GM12878 (cell line): ENCODE data around the gene TEKT1. TPM values are rescaled to one million over a fixed set of nuclear protein-coding genes. Genes with fewer than 3 reads are reported as not detected.

Experiments used
- ATAC-seq: fragments of 200-7000 bp; cut with Tn5 transposase; 3 replicates; pipeline ENCODE4 v1.9.1; 2020; ENCODE audit warnings: mild to moderate bottlenecking, moderate library complexity
- BruUV-seq: library from RNA; stranded (reverse); fragments of 400-500 nt; replicated peaks from 2 replicates; lab custom pipeline; 2021; lab: Mats Ljungman, UMichigan
- CTCF ChIA-PET: fragments of 300-600 bp; sonication (Branson Sonifier 250); formaldehyde crosslinking; extraction: SDS; loops from one replicate; lab custom pipeline; 2021; ENCODE audit warnings: inconsistent platforms; lab: Yijun Ruan, JAX
- POLR2A ChIA-PET: fragments of 350-600 bp; formaldehyde crosslinking; extraction: SDS; loops from one replicate; lab custom pipeline; 2021; ENCODE audit warnings: inconsistent platforms; lab: Charles Lee
- RAD21 ChIA-PET: fragments of 300-600 bp; sonication (Branson Sonifier 250); formaldehyde crosslinking; loops from one replicate; lab custom pipeline; 2023; ENCODE audit warnings: antibody characterized with exemption; ENCODE audit not compliant: unreplicated experiment; lab: Charles Lee
- SMC1A ChIA-PET: fragments of 300-600 bp; sonication (Branson Sonifier 250); formaldehyde crosslinking; loops from one replicate; lab custom pipeline; 2023; ENCODE audit not compliant: unreplicated experiment, uncharacterized antibody; lab: Charles Lee
- DNase-seq: peaks from one replicate; pipeline ENCODE4 v3.0.0-alpha.2; 2011; ENCODE audit warnings: low read depth, low spot score
- FAIRE-seq: peaks from 3 replicates; lab custom pipeline; 2011; peaks lifted over from hg19 to GRCh38; lab: Jason Lieb, UNC
- H2AFZ ChIP-seq: 2 replicates; pipeline ENCODE4 v1.6.0; 2011; ENCODE audit warnings: low read depth, low read length, control low read depth; ENCODE audit not compliant: control insufficient read depth
- H3K27ac ChIP-seq: 2 replicates; pipeline ENCODE4 v1.5.1; 2011; ENCODE audit warnings: control low read depth; ENCODE audit not compliant: control insufficient read depth, insufficient read depth
- H3K27me3 ChIP-seq, 2 experiments: replicated peaks in 1 of 2; 2 replicates each; pipeline versions ENCODE4 v1.6.0 to v1.6.1; 2011; ENCODE audit warnings: low read length in 1 of 2; ENCODE audit not compliant: control insufficient read depth in 2 of 2, insufficient read depth in 2 of 2
- H3K36me3 ChIP-seq, 2 experiments: 2 replicates each; pipeline ENCODE4 v1.5.1; 2011; ENCODE audit warnings: low read length in 1 of 2; ENCODE audit not compliant: control insufficient read depth in 2 of 2, insufficient read depth in 2 of 2
- H3K4me1 ChIP-seq: 2 replicates; pipeline ENCODE4 v1.6.1; 2011; ENCODE audit warnings: mild to moderate bottlenecking, low read length, moderate library complexity, mixed read lengths; ENCODE audit not compliant: control insufficient read depth, insufficient read depth
- H3K4me2 ChIP-seq: 2 replicates; pipeline ENCODE4 v1.6.0; 2011; ENCODE audit warnings: control low read depth; ENCODE audit not compliant: control insufficient read depth, insufficient read depth
- H3K4me3 ChIP-seq: fragments of 200-600 bp; sonication (generic); 2 replicates; pipeline ENCODE4 v1.5.1; 2016
- H3K79me2 ChIP-seq: 2 replicates; pipeline ENCODE4 v1.6.0; 2011; ENCODE audit warnings: low read length; ENCODE audit not compliant: control insufficient read depth, insufficient read depth
- H3K9ac ChIP-seq: 2 replicates; pipeline ENCODE4 v1.8.0; 2011; ENCODE audit warnings: low read length, control low read depth, mixed read lengths; ENCODE audit not compliant: control insufficient read depth, insufficient read depth
- H3K9me3 ChIP-seq: replicated peaks from 3 replicates; pipeline ENCODE4 v1.5.1; 2011; ENCODE audit warnings: mild to moderate bottlenecking, low read length; ENCODE audit not compliant: control insufficient read depth, insufficient read depth
- H4K20me1 ChIP-seq: 2 replicates; pipeline ENCODE4 v1.6.0; 2011; ENCODE audit not compliant: control insufficient read depth, insufficient read depth
- BACH1 ChIP-seq: fragments of 450-650 bp; IDR thresholded peaks from 2 replicates; pipeline ENCODE4 v1.6.1; 2017; ENCODE audit warnings: mild to moderate bottlenecking, borderline replicate concordance
- BHLHE40 ChIP-seq, 2 experiments: fragments of 450-650 bp in 1 of 2; IDR thresholded peaks; 2 replicates each; pipeline ENCODE4 v1.6.1; 2011 to 2017; ENCODE audit warnings: low read depth in 2 of 2, borderline replicate concordance in 1 of 2, improper control_type of control experiment in 1 of 2, low read length in 1 of 2, mild to moderate bottlenecking in 1 of 2
- BRCA1 ChIP-seq: IDR thresholded peaks from 2 replicates; pipeline ENCODE4 v1.6.1; 2011; ENCODE audit warnings: low read depth, low read length, improper control_type of control experiment
- CHD1 ChIP-seq: IDR thresholded peaks from 2 replicates; pipeline ENCODE4 v1.6.1; 2012; ENCODE audit warnings: low read depth, low read length, improper control_type of control experiment
- CREM ChIP-seq: IDR thresholded peaks from 2 replicates; pipeline ENCODE4 v1.6.1; 2014; ENCODE audit warnings: antibody characterized with exemption, low read depth
- FOS ChIP-seq: IDR thresholded peaks from 3 replicates; pipeline ENCODE4 v1.6.1; 2011; ENCODE audit warnings: borderline replicate concordance; ENCODE audit not compliant: insufficient read length; ENCODE audit errors: extremely low read depth
- JUNB ChIP-seq: IDR thresholded peaks from 2 replicates; pipeline ENCODE4 v1.6.1; 2016; ENCODE audit warnings: antibody characterized with exemption, mild to moderate bottlenecking
- KAT2A ChIP-seq: conservative IDR thresholded peaks from 2 replicates; pipeline ENCODE4 v1.6.1; 2011; ENCODE audit warnings: low read depth, low read length; ENCODE audit not compliant: control insufficient read depth
- RAD51 ChIP-seq: fragments of 450-650 bp; IDR thresholded peaks from 2 replicates; pipeline ENCODE4 v1.6.1; 2016; ENCODE audit warnings: moderate library complexity, mild to moderate bottlenecking, inconsistent platforms
- RBBP5 ChIP-seq: fragments of 200-600 bp; sonication (generic); conservative IDR thresholded peaks from 2 replicates; pipeline ENCODE4 v1.6.1; 2016
- STAT1 ChIP-seq: fragments of 450-650 bp; conservative IDR thresholded peaks from 2 replicates; pipeline ENCODE4 v1.6.1; 2014; ENCODE audit warnings: antibody characterized with exemption, mild to moderate bottlenecking
- YY1 ChIP-seq: IDR thresholded peaks from 2 replicates; pipeline ENCODE4 v1.6.1; 2011; ENCODE audit warnings: low read depth, mild to moderate bottlenecking, low read length
- ZNF622 ChIP-seq: fragments of 450-650 bp; IDR thresholded peaks from 2 replicates; pipeline ENCODE4 v1.6.1; 2017; ENCODE audit warnings: mild to moderate bottlenecking, inconsistent platforms
- WGBS: methylation state at CpG from one replicate; pipeline ENCODE4 v1.1.6; 2016; ENCODE audit warnings: low lambda C conversion rate; ENCODE audit not compliant: insufficient replicate concordance, insufficient coverage; ENCODE audit errors: missing lambda C conversion rate; 5-methylcytosine and 5-hydroxymethylcytosine counted together
- in situ Hi-C: fragments of 300-500 bp; cut with MboI; formaldehyde crosslinking; loops from 9 replicates; pipeline ENCODE4 v1.14.3; 2018; ENCODE audit warnings: mixed read lengths
- intact Hi-C: fragments of 100-400 bp; cut with micrococcal nuclease; formaldehyde crosslinking; loops from one replicate; pipeline ENCODE4 v1.14.2; 2022; ENCODE audit not compliant: unreplicated experiment
- polyA plus RNA-seq, 11 experiments: library from polyadenylated mRNA; depleted of rRNA in 4 of 11; unstranded in 6 of 11; stranded (reverse) in 5 of 11; fragments of >200 nt; fragmentation: Nextera tagmentation in 4 of 11; fragmentation: Illumina TruSeq in 1 of 11; extraction: Ambion mirVana in 4 of 11; extraction: Trizol in 1 of 11; gene quantifications; 1 replicate in 1 of 11; 2 replicates in 10 of 11; pipeline versions ENCODE4 v1.2.1 to v1.2.3, GENCODE V29; 2011 to 2016; ENCODE audit warnings: inconsistent platforms in 2 of 11, missing spikeins in 2 of 11, low read depth in 1 of 11
- total RNA-seq, 4 experiments: library from RNA; depleted of rRNA in 3 of 4; stranded (reverse); fragments of >200 nt in 3 of 4; fragmentation: Illumina TruSeq in 1 of 4; extraction: Trizol in 1 of 4; gene quantifications; 2 replicates each; pipeline versions ENCODE4 v1.2.1 to v1.2.3, GENCODE V29; 2013 to 2021
- TF ChIP-seq, protein P1 (sequence below): fragments of 450-650 bp; formaldehyde crosslinking; IDR thresholded peaks from 2 replicates; pipeline ENCODE4 v1.5.0; 2022; ENCODE audit warnings: mild to moderate bottlenecking, missing genetic modification characterization
- TF ChIP-seq, protein P2 (sequence below): fragments of 450-650 bp; IDR thresholded peaks from 2 replicates; pipeline ENCODE4 v1.6.1; 2017; ENCODE audit warnings: antibody characterized with exemption, mild to moderate bottlenecking, moderate library complexity
- TF ChIP-seq, protein P3 (sequence below): fragments of 150-350 bp; IDR thresholded peaks from 2 replicates; pipeline ENCODE4 v1.6.1; 2014; ENCODE audit warnings: mild to moderate bottlenecking, low read depth, low read length

The TEKT1 gene
- total and polyA plus RNA-seq, 10 of the 15 experiments (the other 5 are each of a cell fraction or from before 2014, with no cell fraction given), result not detected

DNA sequence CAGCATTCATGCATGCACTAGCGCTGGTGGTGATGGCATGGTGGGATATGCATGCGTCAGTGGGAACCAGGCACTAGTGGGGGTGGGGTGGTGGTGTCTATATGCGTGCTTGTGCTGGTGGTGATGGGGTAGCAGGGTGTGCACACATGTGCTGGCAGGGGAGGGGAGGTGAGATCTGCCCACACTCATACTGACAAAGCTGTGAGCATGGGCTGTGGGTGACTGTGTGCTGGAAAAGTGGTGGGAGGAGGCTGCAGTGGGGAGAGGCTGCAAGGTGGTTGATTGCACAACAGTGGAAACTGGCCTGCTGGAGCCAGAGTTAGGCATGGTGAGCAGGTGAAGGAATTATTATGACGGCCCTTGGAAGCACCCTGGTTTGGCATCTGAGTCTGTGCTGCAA is 31.3 kb upstream of the TEKT1 start (continued):
- TF ChIP-seq, protein P1, sequence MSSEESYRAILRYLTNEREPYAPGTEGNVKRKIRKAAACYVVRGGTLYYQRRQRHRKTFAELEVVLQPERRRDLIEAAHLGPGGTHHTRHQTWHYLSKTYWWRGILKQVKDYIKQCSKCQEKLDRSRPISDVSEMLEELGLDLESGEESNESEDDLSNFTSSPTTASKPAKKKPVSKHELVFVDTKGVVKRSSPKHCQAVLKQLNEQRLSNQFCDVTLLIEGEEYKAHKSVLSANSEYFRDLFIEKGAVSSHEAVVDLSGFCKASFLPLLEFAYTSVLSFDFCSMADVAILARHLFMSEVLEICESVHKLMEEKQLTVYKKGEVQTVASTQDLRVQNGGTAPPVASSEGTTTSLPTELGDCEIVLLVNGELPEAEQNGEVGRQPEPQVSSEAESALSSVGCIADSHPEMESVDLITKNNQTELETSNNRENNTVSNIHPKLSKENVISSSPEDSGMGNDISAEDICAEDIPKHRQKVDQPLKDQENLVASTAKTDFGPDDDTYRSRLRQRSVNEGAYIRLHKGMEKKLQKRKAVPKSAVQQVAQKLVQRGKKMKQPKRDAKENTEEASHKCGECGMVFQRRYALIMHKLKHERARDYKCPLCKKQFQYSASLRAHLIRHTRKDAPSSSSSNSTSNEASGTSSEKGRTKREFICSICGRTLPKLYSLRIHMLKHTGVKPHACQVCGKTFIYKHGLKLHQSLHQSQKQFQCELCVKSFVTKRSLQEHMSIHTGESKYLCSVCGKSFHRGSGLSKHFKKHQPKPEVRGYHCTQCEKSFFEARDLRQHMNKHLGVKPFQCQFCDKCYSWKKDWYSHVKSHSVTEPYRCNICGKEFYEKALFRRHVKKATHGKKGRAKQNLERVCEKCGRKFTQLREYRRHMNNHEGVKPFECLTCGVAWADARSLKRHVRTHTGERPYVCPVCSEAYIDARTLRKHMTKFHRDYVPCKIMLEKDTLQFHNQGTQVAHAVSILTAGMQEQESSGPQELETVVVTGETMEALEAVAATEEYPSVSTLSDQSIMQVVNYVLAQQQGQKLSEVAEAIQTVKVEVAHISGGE (CRISPR knock-in tag), result no peak
- no peak for TF ChIP-seq STAT1

DNA sequence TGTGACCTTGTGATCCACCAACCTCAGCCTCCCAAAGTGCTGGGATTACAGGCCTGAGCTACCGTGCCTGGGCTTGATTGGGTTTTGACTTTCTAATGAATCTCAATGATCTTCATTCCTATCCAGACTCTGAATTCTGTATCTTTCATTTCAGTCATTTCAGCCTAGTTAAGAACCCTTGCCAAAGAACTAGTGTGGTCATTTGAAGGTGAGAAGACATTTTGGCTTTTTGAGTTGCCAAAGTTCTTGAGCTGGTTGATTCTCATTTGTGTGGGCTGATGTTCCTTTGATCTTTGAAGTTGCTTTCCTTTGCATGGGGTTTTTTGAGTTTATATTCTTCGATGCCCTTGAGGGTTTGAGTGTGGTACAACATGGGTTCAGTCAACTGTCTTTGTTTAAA is 30.6 kb upstream of the TEKT1 start:
- POLR2A ChIA-PET, result no interaction called here
- Histone ChIP-seq H4K20me1 (no peaks in the 10 kb centered on the region), H3K79me2 (no peaks in the 10 kb centered on the region; the same call in none of the 2 replicates), H3K4me1 (no peaks in the 10 kb centered on the region), H3K27ac (no peak overlapping the region), H3K36me3 (no peaks in the 10 kb centered on the region), H3K9ac (no peak overlapping the region), H3K4me3 (no peak overlapping the region), H2AFZ (no peak overlapping the region), H3K9me3 (no peaks in the 10 kb centered on the region; the same call in 1 of the 3 replicates), H3K4me2 (no peak overlapping the region), H3K27me3 (no peaks in the 10 kb centered on the region)
- FAIRE-seq (no peak), DNase-seq (no peak), ATAC-seq (no peak)
- no TSS peak for BruUV-seq
- in situ Hi-C loops (no loop called here), intact Hi-C loops (no loop called here)
- RAD21 ChIA-PET, result no interaction called here
- SMC1A ChIA-PET, result interaction anchor here (0.9 to 1.2 kb wide), 2 partner anchors 12 to 19 kb away, joined by 3 to 4 read pairs; no protein-coding TSS in a partner anchor
- 19% methylated on average over 2 of the region's 2 CpGs for WGBS
- CTCF ChIA-PET, result interaction anchor here (1.0 to 2.3 kb wide), 4 partner anchors 9 to 49 kb away, joined by 3 to 7 read pairs (median 6); no protein-coding TSS in a partner anchor
- TF ChIP-seq, protein P2, sequence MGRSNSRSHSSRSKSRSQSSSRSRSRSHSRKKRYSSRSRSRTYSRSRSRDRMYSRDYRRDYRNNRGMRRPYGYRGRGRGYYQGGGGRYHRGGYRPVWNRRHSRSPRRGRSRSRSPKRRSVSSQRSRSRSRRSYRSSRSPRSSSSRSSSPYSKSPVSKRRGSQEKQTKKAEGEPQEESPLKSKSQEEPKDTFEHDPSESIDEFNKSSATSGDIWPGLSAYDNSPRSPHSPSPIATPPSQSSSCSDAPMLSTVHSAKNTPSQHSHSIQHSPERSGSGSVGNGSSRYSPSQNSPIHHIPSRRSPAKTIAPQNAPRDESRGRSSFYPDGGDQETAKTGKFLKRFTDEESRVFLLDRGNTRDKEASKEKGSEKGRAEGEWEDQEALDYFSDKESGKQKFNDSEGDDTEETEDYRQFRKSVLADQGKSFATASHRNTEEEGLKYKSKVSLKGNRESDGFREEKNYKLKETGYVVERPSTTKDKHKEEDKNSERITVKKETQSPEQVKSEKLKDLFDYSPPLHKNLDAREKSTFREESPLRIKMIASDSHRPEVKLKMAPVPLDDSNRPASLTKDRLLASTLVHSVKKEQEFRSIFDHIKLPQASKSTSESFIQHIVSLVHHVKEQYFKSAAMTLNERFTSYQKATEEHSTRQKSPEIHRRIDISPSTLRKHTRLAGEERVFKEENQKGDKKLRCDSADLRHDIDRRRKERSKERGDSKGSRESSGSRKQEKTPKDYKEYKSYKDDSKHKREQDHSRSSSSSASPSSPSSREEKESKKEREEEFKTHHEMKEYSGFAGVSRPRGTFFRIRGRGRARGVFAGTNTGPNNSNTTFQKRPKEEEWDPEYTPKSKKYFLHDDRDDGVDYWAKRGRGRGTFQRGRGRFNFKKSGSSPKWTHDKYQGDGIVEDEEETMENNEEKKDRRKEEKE, result no peak
- TF ChIP-seq CHD1 (no peak), BRCA1 (no peak), KAT2A (no peak), RBBP5 (no peak), FOS (no peak), ZNF622 (no peak), YY1 (no peak), JUNB (no peak), BHLHE40 (IDR thresholded peaks at IDR 0.05; ENCODE audit: borderline replicate concordance in 1 of 2, low read depth in 2 of 2, low read length in 1 of 2) (no peak), BACH1 (no peak), RAD51 (no peak), CREM (no peak)
- TF ChIP-seq, protein P3, sequence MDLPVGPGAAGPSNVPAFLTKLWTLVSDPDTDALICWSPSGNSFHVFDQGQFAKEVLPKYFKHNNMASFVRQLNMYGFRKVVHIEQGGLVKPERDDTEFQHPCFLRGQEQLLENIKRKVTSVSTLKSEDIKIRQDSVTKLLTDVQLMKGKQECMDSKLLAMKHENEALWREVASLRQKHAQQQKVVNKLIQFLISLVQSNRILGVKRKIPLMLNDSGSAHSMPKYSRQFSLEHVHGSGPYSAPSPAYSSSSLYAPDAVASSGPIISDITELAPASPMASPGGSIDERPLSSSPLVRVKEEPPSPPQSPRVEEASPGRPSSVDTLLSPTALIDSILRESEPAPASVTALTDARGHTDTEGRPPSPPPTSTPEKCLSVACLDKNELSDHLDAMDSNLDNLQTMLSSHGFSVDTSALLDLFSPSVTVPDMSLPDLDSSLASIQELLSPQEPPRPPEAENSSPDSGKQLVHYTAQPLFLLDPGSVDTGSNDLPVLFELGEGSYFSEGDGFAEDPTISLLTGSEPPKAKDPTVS, result no peak
